RCC 7860 (cell line): Measurements from ENCODE around the gene CNPY4.

Source experiments
- DNase-seq: peaks from one replicate; pipeline ENCODE4 v3.0.0-alpha.2; 2015; ENCODE audit warnings: low spot score
- FAIRE-seq: peaks from 2 replicates; lab custom pipeline; 2012; peaks lifted over from hg19 to GRCh38; lab: Jason Lieb, UNC

The CNPY4 gene

DNA sequence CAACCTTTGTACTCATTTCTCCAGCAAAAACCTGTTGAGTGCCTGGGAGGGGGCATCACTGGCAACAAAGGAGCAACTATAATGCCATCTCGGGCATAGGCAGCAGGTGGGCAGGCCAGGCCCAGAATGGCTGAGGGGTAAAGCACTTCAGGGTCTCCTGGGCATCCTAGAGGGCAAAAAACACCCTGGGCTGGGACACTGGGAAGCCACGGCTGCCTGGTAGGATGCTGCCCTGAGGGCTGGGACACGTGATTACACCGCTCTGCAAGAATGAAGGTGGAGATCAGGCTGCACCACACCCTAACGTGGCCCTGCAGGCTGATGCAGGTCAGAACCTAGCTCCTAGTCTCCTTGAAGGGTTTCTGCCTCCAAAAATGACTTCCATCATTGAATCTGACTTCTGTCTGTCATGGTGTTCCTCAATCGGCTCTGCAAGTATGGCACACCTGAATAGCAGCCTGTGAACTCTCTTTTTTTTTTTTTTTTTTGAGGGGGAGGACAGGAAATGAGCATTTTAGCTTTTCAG lies 43.6 kb downstream of the CNPY4 start:
- FAIRE-seq (no peak), DNase-seq (no peak)

DNA sequence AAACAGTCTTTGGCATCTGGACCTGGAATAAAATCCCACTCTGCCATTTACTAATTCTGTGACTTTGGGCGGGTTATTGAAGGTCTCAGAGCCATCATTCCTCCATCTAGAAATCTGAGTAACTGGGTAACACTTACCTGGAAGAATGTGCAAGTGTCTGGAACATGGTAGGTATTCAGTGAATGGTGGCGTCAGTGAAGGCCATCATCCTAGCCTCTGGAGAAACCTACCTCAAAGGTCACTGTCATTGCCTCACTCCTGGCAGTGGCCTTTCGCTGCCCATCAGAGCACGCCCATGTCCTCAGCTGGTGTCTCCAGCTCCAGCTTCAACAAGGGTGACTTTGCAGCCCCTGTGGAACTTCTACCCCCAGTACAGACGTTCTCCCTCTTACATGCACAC lies 44.4 kb downstream of the CNPY4 start:
- no peak for FAIRE-seq
- no peak for DNase-seq

DNA sequence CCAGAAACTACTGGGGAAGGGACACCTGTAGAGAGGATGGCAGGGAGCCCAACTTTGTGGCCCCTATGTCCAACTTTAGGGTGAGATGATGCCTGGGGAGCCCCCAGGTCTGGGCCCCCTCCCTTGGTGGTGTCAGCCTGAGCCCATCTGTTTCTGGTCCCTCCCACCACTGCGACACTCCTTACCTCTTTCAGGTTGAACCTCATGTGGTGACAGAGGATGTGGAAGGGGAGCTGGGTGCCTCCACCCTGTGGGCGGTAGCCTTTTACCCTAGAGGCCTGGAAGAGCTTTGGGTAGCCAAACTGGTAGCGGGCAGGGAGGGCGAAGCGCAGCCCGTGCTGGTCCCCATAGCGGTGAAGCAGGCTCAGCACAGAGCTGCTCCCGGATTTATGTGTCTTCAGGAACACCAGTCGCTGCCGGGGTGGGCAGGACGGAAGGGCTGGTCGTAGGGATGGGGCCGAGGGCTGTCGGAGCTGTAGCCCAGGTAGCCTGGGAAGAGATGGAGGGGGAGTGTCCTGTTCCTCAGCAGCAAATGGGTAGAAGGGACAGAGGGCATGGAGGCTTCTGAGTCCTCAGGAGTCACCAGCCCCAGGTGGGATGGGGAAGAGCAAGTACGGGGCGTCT lies 47.0 kb downstream of the CNPY4 start:
- DNase-seq (no peak), FAIRE-seq (no peak)

DNA sequence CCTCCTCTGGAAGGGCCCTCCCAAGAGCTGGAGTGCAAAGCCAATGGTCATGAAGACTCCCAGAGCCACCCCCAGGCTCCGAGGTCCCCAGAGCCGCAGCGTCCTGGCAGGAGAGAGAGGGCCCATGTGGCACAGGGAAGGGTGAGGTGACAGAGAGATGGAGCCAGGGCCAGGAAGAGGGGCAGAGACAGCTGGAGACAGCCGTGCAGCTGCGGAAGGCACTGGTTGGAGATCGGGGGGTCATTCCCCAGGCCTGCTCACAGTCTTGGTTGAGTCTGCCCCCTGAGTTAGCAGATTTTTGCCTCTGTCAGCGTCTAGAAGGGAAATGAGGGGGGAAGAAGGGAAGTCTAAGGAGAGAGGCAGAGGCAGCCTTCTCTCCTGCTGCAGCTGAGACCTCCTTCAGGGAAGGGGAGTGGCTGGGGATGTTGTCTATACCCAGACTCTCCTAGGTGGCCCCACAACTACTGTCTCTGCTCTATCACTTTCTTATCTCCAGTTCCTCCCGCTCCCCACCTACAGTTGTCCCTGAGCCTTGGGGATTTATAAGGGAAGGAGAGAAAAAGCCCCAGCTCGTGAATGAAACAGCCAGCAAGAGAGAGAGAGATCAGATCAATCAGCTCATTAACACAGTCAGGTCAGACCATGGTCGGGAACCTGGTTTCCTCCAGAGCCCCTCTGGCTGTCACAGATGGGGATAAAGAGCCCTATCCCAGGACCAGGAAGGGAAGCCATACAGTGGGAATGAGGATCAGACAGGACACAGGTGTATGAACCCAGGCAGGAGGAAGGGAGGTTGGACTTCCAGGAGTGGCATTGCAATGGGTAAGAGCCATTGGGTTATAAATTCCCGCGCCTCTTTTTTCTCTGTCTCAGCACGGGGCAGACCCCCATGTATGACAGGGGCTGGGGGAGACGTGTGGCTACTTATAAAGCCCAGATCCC lies 47.8 kb downstream of the CNPY4 start:
- no peak for DNase-seq
- no peak for FAIRE-seq

DNA sequence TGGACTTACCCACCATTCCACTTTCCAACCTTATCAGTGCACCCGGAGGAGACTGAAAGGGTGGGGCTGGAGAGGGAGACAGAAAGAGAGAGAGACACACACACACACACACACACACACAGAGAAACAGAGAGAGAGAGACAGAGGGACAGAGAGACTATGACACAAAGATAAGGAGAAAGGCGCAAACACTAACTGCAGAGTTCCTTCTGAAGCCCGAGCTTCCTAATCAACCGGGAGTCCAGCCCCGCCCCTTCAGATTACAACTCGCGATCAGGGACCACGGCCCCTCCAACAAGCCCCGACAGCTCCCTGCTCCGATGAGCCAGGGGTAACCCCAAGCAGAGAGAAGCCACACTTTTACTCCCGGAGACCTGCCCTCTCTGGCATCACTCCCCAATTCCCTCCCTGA lies 48.5 kb downstream of the CNPY4 start:
- DNase-seq (no peak), FAIRE-seq (no peak)

DNA sequence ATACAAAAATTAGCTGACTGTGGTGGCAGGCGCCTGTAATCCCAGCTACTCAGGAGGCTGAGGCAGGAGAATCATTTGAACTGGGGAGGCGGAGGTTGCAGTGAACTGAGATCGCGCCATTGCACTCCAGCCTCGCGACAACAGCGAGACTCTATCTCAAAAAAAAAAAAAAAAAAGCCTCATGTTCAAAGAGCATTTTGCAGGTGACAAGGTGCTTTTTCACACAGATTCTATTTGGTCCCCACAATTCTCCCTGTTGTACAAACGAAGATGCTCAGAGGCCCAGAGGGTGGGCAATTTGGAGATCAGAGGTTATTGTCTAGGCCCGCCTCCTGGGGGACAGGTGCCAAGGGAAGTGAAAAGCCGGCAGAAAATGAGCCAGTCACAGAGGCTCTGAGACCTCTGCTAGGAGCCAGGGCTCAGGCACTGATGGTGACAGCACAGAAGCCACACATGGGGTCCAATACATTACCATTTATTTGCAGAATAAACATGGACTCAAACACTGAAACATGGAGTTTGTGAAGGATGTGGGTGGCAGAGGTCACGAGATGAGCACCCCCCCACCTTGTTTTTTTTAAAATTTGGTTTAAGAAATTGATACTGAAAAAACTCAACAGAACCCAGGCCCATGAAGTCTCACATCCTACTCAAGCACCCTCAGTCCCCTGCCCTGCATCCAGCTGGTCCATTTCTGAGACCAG lies 49.9 kb downstream of the CNPY4 start:
- DNase-seq (no peak), FAIRE-seq (no peak)

DNA sequence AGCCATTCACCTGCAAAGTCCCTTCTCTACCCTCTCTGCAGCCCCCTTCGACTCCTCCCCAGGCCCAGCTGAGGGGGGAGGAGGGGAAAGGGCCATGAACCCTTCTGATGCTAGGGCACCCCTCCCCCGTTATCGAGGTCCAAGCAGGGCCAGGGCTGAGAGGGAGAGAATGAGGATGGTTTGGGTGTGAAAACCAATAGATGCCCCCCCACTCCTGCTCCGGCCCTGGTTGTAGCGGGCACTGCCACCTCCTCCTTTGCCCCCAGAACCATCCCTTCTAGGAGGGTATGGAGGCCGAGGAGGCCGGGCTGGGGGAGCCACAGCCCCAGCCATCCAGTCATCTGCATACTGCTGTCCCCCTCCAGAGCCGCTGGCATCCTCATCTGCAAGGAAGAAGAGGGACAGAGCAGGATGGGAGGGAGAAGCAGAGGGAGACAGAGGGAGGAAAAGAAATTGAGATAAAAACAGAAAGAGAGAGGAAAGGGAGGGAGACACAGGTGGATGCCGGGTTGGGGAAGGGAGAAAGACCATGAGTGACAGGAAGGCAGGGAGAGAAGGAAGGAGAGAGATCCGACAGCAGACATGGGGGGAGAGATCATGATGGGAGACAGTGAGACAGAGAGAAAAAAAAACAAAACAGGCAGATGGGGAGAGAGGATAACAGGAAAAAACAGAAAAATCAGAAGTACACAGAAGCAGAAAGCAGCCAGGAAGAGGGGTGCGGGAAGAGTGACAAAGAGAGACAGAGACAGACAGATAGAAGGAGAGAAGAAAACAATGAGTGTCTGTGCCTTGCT lies 50.9 kb downstream of the CNPY4 start:
- no peak for FAIRE-seq

DNA sequence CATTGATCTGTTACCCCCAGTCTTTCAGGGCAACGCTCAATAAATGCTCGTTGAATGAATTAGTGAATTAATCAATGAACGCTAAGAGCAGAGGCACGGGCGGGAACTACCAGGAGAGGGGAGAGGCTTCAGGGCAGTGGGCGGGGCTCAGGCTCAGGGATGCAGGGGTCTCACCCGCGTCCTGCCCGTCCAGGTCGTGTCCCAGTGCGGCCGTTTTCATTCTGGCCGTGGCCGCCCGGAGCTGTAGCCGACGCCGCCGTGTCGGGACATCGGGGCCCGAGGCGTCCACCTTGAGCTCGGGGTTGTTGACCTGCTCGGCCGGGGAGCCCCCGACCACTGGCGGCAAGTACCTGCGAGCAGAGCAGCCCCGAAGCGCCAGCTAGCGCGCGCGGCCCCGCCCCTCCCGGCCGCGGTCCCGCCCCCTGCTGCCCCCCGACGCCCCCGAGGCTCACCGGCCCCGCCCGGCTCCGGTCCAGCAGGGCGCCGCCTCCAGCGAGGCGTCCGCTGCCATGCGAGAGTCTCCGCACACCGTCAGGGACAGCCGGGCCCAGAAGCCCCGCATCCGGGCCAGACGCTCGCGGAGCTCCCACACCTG lies 51.8 kb downstream of the CNPY4 start:
- FAIRE-seq (no peak), DNase-seq (no peak)

More for the DNA sequence above, 50.9 kb downstream of the CNPY4 start:
- DNase-seq, result no peak

DNA sequence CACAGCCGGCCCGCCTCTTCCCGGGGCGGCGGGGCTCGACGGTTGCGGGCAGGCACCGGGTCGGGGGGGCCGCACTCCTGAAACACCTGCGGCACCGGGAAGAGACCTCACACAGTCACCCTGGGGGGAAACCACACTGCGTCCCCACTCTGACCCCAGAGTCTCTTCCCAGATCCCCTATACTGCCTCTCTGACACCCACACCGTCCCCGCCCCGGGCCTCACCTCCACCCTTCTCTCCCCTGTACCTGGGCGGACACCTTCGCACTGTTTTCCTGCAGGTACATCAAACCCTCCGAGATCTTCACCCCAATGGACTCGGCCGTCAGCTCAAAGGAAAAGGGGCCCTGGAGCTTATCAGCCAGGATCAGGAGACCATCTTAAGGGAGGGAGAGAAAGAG lies 52.4 kb downstream of the CNPY4 start:
- no peak for FAIRE-seq
- DNase-seq, result no peak

DNA sequence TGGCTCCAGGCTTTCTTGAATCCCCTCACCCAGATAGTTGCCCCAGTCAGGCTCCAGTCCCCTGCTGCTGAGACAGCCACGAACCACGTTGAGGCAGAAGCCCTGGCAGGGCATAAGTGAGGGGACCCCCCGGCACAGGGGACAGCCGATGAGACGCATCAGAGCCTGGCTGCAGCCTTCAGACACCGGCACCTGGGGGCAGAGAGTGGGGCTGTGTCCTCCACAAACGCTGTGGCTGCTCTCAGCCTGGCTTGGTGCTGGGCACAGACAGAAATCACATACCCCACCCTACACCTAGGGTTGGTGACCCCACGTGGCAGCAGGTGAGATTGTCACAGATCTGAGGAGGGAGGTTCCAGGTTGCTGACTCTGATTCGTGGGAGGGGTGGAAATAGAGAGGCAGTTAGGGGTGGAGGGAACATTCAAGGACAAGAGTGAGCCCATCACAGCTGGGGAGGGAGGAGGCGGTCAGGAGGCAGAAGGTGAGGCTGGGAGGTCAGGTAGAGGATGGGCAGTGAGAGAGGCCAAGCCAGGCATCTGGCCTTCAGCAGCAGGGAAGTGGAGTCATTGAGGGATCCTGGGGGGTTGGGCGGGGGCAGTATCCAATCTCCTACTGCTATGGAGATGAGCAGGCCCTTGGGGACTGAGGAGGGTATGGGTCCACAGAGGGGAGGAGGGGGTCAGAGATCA lies 54.5 kb downstream of the CNPY4 start:
- DNase-seq, result no peak
- FAIRE-seq, result no peak

DNA sequence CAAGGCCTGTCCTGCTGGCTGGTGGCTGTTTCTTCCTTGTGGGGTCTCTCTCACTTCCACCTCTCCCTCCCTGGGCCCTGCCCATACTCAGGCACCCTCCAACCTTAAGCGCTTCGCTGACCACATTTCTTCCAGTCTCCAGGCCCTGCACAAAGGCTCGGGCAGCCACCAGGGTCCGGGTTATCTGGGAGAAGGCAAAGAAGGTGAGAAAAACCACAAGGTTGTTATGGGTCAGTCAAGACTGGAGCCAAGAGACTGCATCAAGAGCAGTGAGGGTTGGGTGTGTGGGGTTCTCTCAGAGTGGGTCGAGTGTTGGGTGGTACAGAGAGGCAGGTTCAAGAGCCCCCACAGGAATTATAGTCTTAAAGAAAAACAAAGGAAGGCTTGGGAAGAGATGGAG lies 55.1 kb downstream of the CNPY4 start:
- FAIRE-seq (no peak), DNase-seq (no peak)
